DMS153 treated with DMSO at 0.1 percent for 48 hours (cell line): ENCODE measurements around the gene DSN1.

Source experiments
- DNase-seq: peaks from one replicate; lab custom pipeline; 2025; ENCODE audit not compliant: unreplicated experiment; lab: John Stamatoyannopoulos, UW

DSN1 gene

DNA sequence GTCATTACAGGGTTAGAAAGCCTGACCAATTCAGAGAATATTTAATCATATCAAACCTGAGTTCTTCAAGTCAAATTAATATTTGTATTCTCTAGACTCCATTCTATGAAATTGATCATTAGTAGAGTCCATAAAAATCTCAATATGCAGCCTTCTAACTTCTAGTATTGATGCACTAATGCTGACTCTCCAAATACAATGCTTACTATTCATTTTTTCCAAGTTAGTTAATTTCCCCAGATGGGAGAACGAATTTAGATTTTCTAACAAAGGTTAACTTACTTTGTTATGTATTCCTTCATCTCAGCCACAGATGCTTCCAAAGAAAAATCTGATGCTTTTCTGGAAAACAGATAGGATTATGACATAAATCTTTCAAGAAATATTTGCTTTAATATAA, 15.3 kb downstream of the DSN1 start:
- no peak for DNase-seq

DNA sequence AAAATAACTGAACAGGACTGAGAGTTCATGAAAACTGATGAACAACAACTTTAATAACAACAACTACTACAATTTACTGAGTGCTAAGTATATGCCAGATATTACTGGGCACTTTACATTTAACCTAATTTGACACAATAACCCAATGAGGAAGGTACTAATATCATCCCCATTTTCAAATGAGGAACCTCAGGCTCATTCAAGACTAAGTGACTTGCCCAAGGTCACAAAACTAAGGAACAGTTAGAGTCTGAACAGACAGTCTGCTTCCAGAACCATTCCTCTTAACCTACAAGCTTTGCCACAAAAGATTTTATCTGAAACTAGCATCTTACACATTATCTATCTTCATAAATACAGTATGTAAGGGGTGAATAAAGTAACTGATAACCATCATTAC, 17.1 kb downstream of the DSN1 start:
- DNase-seq = no peak

DNA sequence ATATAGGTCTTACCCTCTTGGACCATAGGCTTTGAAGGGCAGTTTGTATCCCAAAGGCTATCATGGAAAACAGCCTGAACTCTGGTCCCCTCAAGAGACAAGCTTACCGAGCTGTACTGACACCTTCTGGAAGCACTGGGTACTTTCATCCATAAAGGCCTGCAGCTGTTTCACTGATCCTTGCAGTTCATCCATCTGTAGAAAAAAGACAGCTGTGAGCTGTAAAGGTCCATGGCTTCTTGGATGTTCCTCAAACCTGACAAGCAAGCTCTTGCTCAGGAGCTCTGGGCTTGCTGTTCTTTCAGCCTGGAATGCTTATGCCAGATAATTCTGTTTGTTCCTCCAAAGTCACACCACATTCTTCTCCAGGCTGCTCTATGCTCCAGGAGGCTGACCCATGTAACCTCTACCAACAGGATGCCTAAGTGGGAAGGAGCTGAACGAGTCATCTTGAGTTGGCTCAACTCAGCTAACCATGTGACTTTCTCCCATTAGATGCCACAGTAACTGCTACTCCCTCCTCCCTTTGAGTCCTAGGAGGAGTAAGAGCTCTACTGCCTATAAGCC, 18.8 kb downstream of the DSN1 start:
- DNase-seq = peak; percentile 40

DNA sequence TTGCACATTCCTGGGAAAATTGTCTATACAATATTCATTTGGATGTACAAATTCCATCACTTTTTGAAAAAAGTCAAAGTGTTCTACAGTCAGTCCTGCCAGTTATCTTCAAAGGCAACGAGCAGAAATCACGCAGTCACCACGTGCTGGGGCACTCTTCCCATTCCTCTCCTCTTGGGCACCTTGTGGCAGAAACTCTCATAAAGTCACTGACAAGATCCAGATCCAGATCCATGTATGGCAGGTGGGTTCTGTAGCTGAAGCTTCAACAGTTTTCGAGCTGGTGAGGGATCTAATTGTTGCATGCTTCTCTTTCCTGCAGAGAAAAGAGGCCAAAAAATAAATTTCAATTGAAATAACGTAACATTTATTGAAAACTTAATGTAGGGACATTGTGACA, 21.0 kb downstream of the DSN1 start:
- no peak for DNase-seq

DNA sequence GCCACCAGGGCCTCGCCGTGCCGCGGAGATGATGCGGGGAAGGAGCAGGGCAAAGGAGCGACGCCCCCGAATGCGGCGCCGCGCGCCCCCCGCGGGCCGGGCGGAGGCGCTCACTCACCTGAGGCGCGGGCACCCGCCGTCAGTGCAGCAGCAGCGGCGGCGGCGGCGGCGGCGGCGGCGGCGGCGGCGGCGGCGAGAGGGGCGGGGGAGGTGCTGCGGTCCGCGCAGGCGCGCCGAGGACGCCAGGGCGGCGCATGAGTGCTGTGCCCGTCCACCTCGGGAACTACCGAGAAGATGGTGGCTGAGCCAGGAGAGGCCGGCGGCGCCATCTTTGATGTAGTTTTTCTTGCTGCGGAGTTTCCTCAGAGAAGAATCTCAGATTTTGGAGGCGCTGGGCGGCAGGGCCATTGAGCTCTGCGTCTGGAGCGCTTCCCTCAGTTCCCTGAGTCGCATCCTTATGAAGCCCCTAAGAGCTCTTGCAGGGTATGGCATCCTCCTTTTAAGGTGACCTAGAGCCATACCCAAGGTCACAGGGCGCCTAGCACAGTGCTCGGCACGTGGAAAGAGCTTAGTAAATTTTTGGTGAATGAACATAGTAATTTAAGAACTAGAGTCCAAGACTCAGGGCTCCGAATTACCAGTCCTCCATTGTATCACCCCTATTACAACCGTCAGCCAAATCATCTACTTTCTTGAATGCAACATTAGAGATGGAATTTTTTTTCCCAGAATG, 27.5 kb downstream of the DSN1 start, which contains the start of gene NDRG3:
Gene NDRG3 (minus strand): TSS at position 164 of the 733 bp plus-strand sequence. CDS start 24,355 bp downstream, outside the sequence.
- DNase-seq = peak; percentile 90

DNA sequence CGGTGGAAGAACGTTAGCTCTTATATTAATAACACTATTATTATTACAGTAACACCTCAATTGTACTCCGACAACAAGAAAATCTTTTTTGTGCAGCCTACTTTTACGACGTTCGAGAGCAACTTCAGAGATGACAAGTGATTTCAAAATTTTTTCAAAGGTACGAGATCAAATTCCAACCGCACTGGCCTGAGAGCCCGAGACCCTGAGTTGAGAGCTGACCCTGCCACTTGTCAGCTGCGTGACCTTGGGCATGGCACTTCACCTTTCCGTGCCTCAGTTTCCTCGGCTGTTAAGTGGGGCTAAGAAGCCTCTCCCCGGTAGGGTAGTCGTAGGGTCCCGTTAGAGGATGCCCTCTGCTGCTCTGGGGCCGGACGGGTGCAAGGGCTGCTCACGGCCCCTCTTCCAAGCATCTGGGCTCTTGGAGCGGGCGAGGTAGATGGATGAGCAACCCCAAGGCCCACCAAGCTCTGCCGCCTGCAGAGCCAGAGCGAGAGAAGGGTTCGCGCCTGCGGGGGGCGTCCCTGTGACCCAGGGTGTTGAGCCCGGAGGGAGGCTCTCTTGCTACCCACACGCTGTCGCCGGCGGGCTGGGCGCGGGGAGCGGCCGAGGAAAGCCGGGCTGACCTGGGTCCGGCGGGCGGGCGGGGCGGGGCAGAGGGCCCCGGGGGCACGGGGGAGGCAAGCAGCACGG, 28.2 kb downstream of the DSN1 start:
- no peak for DNase-seq

DNA sequence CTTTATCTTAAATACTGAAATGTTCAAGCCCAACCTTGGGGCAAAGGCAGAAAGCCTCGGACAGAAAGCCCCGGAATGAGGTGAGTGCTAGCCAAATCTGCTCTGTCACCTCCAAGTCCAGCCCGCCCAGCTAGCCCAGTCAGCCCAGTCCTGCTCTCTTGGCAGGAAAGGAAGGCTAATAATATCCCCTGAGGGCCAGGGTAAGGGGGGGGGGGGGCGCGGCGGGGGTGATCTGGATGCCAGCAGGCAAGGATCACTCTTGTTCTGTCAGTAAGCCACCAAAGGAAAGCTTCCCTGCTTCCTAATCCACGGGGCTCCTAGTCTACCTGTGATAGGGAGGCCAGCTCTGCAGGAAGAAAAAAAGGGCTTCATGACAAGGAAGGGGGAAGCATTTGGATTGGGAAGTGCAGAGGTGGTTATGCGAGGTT, 28.8 kb downstream of the DSN1 start:
- DNase-seq = no peak

DNA sequence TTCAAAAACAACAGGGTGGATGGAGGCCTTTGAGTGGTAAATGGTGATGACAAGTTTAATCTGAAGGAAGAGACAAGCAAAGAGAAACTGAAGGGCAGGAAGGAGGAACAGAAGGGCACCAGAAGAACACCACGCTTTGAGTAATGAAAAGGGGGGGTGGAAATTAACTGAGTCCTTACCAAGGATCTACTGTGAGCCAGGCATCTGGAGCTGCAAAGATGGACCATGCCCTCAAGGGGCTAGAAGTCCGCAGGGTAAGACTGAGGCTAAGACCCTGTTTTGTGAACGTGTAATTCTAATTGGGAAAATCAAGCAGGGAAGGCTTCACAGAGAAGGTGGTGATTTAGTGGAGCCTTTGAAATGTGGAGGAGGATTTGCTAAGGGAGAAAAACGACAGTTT, 29.3 kb downstream of the DSN1 start:
- DNase-seq = no peak

DNA sequence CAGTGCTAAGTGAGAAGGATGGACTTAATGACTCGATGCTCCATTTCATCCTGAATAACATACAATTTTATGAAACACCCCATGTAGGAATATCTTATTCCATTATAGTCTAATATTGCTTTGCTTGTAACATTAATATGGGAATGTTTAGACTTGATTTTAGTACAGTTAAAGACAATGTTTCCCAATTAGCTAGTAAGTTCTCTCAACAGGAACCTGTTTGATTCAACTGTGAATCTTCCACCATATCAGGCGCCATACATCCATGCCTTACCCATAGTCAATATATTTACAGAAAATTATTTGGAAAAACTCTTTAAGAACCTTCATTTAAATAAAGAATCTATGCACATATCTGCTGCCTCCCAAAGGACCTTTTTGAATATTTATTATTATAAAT, 31.0 kb downstream of the DSN1 start:
- DNase-seq = no peak

DNA sequence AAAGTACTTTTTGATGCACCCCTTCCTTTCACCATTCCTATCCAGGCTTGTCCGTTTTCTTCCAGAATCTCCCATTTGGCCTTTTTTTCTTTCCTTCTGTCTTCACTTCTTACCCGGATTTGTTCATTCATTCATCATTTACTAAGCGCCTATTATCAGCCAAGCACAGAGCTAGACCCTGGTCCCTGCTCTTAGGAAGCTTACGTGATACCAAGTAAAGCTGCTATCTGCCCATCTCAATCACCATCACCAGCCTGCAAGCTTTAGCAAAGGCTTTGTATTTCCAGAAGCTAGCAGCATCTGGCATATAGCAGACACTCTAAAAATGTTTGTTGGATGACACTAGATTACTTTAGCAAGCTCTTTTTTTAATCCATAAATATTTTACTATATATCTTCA, 32.5 kb downstream of the DSN1 start:
- DNase-seq = no peak

DNA sequence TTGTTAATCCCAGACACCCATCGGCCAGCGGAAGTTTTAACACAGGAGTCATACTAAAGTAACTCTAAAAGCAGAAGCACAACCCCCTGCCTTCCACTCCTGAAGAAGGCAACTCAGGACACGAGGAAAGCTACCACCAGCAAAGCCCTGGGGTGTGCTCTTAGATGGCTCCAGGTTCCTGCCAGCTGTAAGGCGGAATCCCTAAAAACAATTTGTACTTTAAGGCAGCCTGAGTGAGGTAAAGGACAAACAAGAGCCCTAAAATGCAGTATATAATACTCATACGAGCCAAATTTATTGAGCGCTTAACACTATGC, 36.4 kb downstream of the DSN1 start:
- no peak for DNase-seq

DNA sequence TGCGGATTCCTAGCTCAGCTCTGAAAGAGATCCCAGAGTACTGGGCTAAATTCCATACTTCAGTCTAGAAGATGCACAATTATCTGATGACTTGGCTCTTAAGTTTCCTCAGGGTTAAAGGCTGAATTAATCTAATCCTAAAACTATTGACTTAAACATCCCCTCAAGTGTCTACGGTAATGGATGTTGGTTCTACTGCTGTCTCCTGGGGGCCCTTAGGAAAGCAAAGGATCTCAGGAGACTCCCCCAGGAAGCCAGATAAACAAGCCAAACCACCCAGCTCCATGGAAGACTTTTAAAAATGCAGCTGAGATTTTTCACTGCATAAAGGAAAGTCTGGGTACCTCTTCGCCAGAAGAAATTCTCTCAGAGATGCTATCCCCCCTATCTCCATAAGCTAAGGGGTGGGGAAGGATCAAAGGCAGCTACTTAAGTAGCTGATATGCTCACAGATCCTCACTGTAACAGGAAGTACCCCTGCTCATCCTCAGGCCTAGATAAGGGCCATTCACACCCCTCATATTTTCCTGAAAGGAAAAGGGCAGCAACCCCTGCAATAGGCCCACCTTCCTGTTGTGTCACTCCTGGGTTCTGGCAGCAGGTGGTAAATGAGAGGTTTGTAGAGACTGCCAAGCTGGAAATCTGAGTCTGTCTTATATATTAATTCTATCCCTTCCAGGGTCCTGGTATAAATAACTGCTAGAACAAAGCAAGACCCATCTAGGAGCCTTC, 36.9 kb downstream of the DSN1 start:
- DNase-seq = no peak

DNA sequence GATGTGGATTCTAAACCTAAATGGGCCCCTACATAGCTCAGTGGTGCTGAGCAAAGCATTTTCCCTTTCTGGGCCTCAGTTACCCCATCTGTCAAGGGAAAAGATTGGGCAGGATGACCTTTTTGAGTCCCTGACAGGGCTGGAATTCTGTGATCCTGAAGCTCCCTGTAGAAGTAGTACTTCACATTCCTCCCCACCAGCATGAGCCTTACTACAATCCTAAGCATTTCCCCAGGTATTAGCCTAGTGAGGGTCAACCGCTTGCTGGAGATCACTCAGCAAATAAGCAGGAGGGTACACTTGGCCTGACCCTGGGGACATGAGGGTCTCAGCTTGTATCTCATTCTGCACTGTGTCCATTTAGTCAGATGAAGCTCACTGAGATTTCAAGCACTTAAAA, 41.1 kb downstream of the DSN1 start:
- no peak for DNase-seq

DNA sequence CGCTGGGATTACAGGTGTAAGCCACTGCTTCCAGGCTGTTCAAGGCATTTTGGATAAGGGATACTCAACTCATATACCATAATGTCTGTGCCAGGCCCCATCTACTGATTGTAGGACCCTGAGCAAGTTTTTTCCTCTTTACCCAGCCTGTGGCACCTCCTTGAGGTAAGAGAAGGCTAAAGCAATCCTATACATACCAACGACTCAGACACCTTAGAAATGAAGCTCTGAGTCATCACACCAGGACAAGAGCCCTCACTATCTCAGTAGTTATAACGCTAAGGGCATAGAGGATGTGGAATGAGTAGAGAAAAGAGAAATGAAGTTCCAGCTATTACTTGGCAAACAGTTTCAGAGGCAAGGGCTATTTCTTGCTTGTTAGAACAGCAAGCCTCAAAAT, 44.6 kb downstream of the DSN1 start:
- no peak for DNase-seq

DNA sequence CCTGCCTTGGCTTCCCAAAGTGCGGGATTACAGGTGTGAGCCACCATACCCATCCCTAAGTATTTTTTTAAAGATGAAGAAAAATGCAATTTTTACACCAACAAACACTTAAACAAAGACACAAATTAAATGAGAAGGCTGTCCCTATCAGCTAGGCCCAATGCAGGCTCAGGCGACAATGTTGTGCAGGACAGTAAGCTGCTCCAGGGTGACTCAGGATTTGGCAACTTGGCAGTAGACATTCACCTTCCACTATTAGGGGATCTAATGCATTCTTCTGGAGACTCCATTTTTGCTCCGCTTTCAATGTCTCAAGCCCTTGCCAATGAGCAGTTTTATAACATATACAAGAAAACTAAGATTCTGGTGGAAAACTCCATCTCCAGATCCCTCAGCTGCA, 47.4 kb downstream of the DSN1 start:
- no peak for DNase-seq

DNA sequence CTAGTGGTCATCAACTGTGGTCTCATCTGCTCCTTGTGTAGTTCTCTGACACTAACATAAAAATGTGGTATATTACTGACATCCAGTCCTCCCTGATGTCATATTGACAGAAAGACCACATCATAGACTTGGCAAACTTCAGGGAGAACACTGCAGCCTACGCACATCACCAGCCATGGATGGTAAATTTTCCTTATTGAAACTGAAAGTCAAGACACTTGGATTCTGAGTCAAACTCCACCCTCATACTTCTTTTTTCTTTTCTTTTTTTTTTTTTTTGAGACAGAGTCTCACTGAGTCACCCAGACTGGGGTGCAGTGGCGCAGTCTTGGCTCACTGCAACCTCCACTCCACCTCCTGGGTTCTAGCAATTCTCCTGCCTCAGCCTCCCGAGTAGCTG, 53.1 kb downstream of the DSN1 start:
- no peak for DNase-seq

DNA sequence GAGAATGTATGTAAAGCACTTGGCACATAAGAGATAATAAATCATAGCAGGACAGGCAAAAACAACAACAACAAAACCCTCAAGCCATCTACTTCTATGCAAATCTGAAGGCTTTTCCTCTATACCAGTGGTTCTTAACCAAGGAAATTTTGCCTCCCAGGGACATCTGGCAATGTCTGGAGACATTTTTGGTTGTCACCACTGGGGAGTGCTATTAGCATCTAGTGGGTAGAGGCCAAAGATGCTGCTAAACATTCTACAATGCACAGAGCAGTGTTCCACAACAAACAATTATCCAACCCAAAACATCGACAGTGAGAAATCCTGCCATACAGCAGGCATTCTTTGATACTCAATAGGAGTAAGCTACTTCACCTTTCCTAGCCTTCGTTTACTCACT, 55.9 kb downstream of the DSN1 start:
- no peak for DNase-seq

DNA sequence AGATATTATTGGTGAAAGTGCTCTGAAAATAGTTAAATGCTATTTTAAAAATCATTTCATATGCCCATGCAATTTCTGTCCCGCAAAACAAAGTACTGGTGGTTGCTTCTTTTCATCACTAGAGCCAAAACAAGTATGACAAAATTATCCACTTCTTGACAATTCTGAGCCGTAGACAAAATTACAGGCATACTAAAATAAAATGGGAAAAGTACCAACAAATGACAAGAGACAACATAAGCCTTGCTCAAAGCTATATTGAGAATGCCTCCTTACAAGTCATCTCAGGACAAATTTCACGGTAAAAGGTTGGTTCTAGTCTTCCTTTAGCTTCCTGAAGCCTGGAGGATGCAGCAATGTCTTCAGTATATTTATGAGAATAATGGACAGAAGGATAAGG, 56.5 kb downstream of the DSN1 start:
- no peak for DNase-seq

DNA sequence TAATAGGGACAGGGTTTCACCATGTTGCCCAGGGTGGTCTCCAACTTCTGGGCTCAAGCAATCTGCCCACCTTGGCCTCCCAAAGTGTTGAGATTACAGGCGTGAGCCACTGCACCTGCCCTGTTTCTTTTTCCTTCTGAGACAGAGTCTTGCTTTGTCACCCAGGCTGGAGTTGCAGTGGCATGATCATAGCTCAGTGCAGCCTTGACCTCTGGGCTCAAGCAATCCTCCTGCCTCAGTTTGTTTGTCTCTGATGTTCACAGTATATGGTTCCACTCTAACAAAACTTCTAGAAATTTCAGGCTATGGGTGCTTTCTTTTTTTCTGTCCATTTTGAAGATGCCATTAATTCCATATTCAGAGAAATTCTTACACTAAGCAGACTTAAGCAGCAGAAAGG, 60.8 kb downstream of the DSN1 start:
- no peak for DNase-seq

DNA sequence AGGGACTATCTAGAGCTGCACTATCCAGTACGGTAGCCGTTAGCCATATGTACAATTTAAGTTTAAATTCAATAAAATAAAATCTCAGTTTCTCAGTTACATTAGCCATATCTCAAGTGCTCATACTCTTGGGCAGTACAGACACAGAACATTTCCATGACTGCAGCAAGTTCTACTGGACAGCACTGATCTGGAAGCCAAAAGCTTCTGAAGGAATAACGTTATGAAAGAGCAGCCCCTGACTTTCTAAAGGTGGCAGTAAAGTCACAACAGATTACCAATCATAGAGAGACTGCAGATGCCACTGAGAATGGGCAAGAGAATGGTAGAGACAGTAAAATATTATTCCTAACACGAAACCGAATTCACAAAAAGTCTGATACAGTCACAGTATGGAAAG, 64.4 kb downstream of the DSN1 start:
- no peak for DNase-seq

DNA sequence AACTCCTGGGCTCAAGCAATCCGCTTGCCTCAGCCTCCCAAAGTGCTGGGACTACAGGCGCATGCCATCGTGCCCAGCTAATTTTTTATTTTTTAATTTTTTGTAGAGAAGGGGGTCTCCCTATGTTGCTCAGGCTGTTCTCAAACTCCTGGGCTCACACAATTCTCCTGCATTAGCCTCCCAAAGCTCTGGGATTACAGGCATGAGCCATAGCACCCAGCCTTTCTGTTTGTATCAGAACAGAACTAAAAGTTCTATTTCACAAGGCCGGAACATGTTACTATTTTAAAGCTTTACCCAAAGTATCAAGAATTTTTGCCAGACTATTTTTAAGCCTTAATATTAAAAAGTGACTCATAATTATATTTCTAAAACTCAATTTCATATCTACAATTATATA, 70.0 kb downstream of the DSN1 start:
- no peak for DNase-seq
